Spinal cord (tissue), 10 donors: Measurements from ENCODE around the gene PPP1R13B. TPM values are rescaled to one million over a fixed set of nuclear protein-coding genes. Genes with fewer than 3 reads are reported as not detected.
A peak's percentile ranks its signal among the peaks of the same experiment; 100 is the strongest.

ENCODE experiments used
- DNase-seq, 6 donors: peaks; one replicate each; pipeline versions ENCODE4 v3.0.0 to v3.0.0-alpha.2; 2013 to 2015; ENCODE audit warnings: low spot score in 6 of 6, low read depth in 4 of 6
- H3K27ac ChIP-seq: one replicate; pipeline ENCODE4 v1.5.1; 2013; ENCODE audit warnings: low read depth, low read length, control low read depth
- H3K27me3 ChIP-seq: one replicate; pipeline ENCODE4 v1.6.1; 2013; ENCODE audit warnings: low read length; ENCODE audit not compliant: control insufficient read depth, insufficient read depth
- H3K36me3 ChIP-seq: one replicate; pipeline ENCODE4 v1.6.1; 2013; ENCODE audit warnings: low read length; ENCODE audit not compliant: control insufficient read depth, insufficient read depth
- H3K4me1 ChIP-seq: one replicate; pipeline ENCODE4 v1.6.1; 2013; ENCODE audit warnings: low read length; ENCODE audit not compliant: control insufficient read depth, insufficient read depth
- H3K4me3 ChIP-seq: one replicate; pipeline ENCODE4 v1.5.1; 2013; ENCODE audit warnings: low read depth, low read length, control low read depth
- H3K9me3 ChIP-seq: one replicate; pipeline ENCODE4 v1.6.1; 2013; ENCODE audit warnings: low read length; ENCODE audit not compliant: control insufficient read depth, insufficient read depth
- WGBS: methylation state at CpG from one replicate; pipeline ENCODE4 v1.1.5; 2013; ENCODE audit warnings: missing lambda C conversion rate; ENCODE audit not compliant: insufficient coverage; 5-methylcytosine and 5-hydroxymethylcytosine counted together
- polyA plus RNA-seq, 2 donors: library from polyadenylated mRNA; unstranded; fragments of 120-200 nt; gene quantifications; one replicate each; pipeline ENCODE4 v1.2.1, GENCODE V29; 2013; ENCODE audit not compliant: insufficient read length in 2 of 2
- total RNA-seq, 2 donors: library from RNA; depleted of rRNA in 1 of 2; stranded (reverse); fragments of 120-200 nt in 1 of 2; fragments of >200 nt in 1 of 2; gene quantifications; one replicate each; pipeline versions ENCODE4 v1.2.3 to v1.2.4, GENCODE V29; 2013 to 2014
- donor health status: healthy.

The PPP1R13B gene
- total and polyA plus RNA-seq, 4 donors, result 16.6 to 46.3 (median 26.5) TPM

GRCh38 chr14:103881268-103882201, 34.2 kb upstream of the PPP1R13B start:
- Histone ChIP-seq H3K27me3 (no peaks in the 10 kb centered on the region), H3K9me3 (no peaks in the 10 kb centered on the region), H3K27ac (no peak overlapping the region), H3K36me3 (no peaks in the 10 kb centered on the region), H3K4me1 (peaks cover 38% of the 10 kb centered on the region), H3K4me3 (no peak overlapping the region)
- DNase-seq, result peak in 1 of 6 donors; percentile 30
- 61% methylated on average over 28 of the region's 31 CpGs for WGBS

- DNase-seq, result peak; percentile 29 to 87 (median 40)
- no peaks in the 10 kb centered on the region for H3K27me3 ChIP-seq
- H3K4me3 ChIP-seq, result no peak overlapping the region
- no peaks in the 10 kb centered on the region for H3K36me3 ChIP-seq
- 16% methylated on average over 21 of the region's 23 CpGs for WGBS
- H3K4me1 ChIP-seq, result peaks cover 38% of the 10 kb centered on the region
- no peaks in the 10 kb centered on the region for H3K9me3 ChIP-seq
- peak overlapping the region; percentile 34 for H3K27ac ChIP-seq
These were observed 33.2 kb upstream of the PPP1R13B start for GRCh38 chr14:103880348-103881267.

DNA sequence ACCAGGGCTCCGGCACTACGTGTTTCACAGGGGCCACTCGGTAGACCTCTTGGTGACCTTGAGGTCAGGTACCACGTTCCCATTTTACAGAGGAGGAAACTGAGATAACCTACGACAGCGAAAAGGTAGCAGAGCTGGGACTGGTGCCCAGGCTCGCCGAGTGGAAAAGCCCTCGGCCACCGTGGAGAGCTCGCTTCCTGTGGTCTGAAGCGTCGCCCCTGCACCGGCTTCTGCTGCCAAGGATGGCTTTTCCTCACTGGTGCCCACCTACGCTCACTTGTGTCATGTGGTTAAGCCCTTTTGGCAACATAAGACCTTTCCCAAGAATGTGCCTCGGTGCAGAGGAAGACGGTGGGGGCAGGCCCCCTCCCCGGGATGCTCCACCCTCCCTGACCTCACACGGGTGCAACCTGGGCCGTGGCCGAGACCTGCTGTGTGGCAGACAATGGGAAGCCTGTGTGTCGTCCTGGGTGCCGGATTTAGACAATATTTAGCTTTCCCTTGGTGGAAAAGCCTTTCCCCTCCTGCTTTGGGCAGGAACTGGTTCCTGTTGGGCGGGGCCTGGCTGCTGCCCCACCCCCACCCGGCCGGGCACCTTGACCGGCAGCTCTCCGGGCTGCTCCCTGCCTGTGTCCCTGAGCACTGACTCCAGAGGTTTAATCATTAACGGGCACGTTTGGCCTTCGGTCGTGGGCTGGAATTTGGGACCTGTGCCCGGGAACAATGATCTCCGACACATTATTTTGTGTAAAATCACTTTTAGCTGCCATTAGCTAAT, 32.4 kb upstream of the PPP1R13B start:
- H3K27me3 ChIP-seq, result no peaks in the 10 kb centered on the region
- WGBS, result 37% methylated on average over 28 of the region's 34 CpGs
- H3K4me1 ChIP-seq, result peaks cover 38% of the 10 kb centered on the region
- no peaks in the 10 kb centered on the region for H3K36me3 ChIP-seq
- no peaks in the 10 kb centered on the region for H3K9me3 ChIP-seq
- no peak for DNase-seq
- peak overlapping the region; percentile 34 for H3K27ac ChIP-seq
- no peak overlapping the region for H3K4me3 ChIP-seq

DNA sequence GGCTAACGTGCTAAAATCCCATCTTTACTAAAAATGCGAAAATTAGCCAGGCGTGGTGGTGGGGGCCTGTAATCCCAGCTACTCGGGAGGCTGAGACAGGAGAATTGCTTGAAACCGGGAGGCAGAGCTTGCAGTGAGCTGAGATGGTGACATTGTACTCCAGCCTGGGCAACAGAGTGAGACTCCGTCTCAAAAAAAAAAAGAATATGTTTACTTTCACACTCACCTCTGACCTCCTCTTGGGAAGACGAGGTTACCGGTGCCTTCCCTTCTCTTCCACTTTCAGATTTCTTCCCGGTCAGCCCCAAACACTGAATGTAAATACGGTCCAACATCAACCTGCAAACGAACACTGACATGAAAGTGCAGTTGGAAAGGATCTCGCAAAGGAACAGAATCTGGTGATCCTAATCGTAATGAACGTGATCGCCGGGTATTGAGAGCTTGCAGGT, 31.8 kb upstream of the PPP1R13B start:
- Histone ChIP-seq H3K9me3 (no peaks in the 10 kb centered on the region), H3K27me3 (no peaks in the 10 kb centered on the region), H3K4me1 (peaks cover 38% of the 10 kb centered on the region), H3K27ac (no peak overlapping the region), H3K4me3 (no peak overlapping the region), H3K36me3 (no peaks in the 10 kb centered on the region)
- DNase-seq, result no peak
- WGBS, result 93% methylated on average over 9 of the region's 16 CpGs

DNA sequence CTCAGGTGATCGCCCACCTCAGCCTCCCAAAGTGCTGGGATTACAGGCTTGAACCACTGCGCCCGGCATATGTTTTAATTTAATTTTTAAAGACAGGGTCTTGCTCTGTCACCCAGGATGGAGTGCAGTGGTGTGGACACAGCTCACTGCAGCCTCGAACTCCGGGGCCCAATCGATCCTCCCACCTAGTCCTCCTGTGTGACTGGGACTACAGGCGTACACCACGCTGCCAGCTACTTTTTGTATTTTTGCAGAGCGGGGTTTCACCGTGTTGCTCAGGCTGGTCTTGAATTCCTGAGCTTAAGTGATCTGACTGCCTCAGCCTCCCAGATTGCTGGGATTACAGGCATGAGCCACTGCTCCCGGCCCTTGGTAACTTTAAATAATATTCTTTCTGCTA, 30.8 kb upstream of the PPP1R13B start:
- 98% methylated on average over 10 of the region's 11 CpGs for WGBS
- Histone ChIP-seq H3K36me3 (no peaks in the 10 kb centered on the region), H3K27ac (no peak overlapping the region), H3K9me3 (no peaks in the 10 kb centered on the region), H3K27me3 (no peaks in the 10 kb centered on the region), H3K4me3 (no peak overlapping the region), H3K4me1 (peaks cover 38% of the 10 kb centered on the region)
- no peak for DNase-seq

DNA sequence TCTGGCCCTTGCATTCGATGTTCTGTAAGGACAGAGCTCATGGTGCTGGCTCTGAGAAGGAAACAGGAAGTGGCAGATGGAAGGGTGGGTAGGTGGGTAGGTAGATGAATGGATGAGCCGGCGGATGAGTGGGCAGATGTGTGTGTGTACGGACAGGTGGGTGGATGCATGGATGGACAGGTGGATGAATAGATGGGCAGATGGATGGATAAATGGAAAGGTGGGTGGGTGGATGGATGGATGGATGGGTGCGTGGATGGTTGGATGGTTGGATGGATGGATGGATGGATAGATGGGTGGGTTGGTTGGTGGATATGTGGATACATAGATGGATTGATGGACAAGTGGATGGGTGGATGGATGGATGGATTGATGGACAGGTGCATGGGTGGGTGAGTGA, 27.6 kb upstream of the PPP1R13B start:
- H3K4me3 ChIP-seq, result no peak overlapping the region
- peaks cover 2% of the 10 kb centered on the region for H3K27me3 ChIP-seq
- peaks cover 22% of the 10 kb centered on the region for H3K4me1 ChIP-seq
- 96% methylated on average over 5 of the region's 5 CpGs for WGBS
- H3K36me3 ChIP-seq, result no peaks in the 10 kb centered on the region
- DNase-seq, result no peak
- H3K9me3 ChIP-seq, result no peaks in the 10 kb centered on the region
- no peak overlapping the region for H3K27ac ChIP-seq

- Histone ChIP-seq H3K27ac (no peak overlapping the region), H3K4me3 (peak overlapping the region; percentile 9), H3K27me3 (peaks cover 2% of the 10 kb centered on the region), H3K4me1 (peaks cover 18% of the 10 kb centered on the region), H3K9me3 (no peaks in the 10 kb centered on the region), H3K36me3 (no peaks in the 10 kb centered on the region)
- 68% methylated on average over 7 of the region's 12 CpGs for WGBS
- DNase-seq, result no peak
These were observed 25.2 kb upstream of the PPP1R13B start for GRCh38 chr14:103872481-103873113.

DNA sequence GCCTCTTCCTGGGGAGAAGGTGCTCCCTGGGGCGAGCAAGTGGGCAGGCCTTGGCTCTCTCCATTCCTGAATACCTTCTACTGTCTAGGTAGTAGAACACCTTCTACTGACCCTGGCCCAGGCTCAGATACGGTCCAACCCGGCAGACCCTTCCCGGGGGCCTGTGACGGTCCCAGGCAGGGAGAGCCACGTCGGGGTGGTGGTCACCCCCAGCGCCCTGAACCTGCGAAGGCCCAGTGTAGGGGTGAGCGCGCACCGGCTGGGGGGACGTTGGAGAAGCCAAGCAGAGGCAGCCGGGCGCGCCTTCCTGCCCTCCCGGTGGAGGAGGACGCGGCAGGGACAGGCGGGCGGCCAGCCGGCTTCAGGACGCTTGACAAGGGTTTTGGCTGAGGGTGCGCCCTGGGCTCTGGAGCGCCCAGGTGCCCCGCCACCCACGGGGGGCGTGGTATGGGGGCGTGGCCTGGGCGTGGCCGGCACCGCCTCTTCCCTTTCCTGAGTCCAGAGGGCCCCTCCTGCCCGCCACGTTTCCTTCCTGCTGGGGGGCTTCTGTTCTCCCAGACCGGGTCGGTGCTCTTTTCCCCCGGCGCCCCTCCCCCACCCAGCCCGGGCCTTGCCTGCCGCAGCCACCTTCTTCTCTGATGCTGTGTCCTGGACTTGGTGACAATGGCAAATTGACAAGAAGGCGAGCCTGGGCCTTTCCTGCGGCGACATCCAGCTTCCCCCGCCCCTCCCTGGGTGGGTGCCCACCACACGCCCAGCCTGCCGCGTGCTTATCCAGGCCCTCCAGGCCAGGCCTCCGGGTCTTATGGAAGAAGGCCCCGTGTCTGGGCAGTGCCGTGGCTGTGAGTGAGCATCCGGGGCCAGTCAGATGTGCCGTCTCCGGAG, 24.5 kb upstream of the PPP1R13B start:
- no peak overlapping the region for H3K27ac ChIP-seq
- DNase-seq, result peak in 2 of 6 donors; percentile 38 to 40
- H3K36me3 ChIP-seq, result no peaks in the 10 kb centered on the region
- WGBS, result 19% methylated on average over 52 of the region's 53 CpGs
- peaks cover 24% of the 10 kb centered on the region for H3K4me1 ChIP-seq
- H3K4me3 ChIP-seq, result peak overlapping the region; percentile 9
- H3K27me3 ChIP-seq, result peaks cover 2% of the 10 kb centered on the region
- no peaks in the 10 kb centered on the region for H3K9me3 ChIP-seq
